SU-DHL-6 (cell line): ENCODE data around the gene CC2D1A.

ENCODE experiments used
- H2AFZ ChIP-seq: fragments of 200-600 bp; sonication (generic); 2 replicates; pipeline ENCODE4 v1.6.1; 2014; ENCODE audit warnings: low read depth, mild to moderate bottlenecking, moderate library complexity, mixed read lengths, antibody characterized with exemption, low read length; ENCODE audit not compliant: severe bottlenecking
- H3F3A ChIP-seq: fragments of 200-600 bp; shearing (Covaris generic); 2 replicates; pipeline ENCODE4 v1.6.0; 2016; ENCODE audit warnings: antibody characterized with exemption, mild to moderate bottlenecking; ENCODE audit not compliant: insufficient read depth
- H3K27ac ChIP-seq: fragments of 200-600 bp; sonication (generic); 2 replicates; pipeline ENCODE4 v1.5.1; 2016; ENCODE audit warnings: low read depth, mild to moderate bottlenecking, low read length, moderate library complexity, mixed read lengths
- H3K27me3 ChIP-seq: fragments of 200-600 bp; sonication (generic), shearing (Covaris generic); 2 replicates; pipeline ENCODE4 v1.6.0; 2014; ENCODE audit warnings: mild to moderate bottlenecking, low read length
- H3K36me3 ChIP-seq: fragments of 200-600 bp; sonication (generic); 2 replicates; pipeline ENCODE4 v1.6.1; 2014; ENCODE audit warnings: mild to moderate bottlenecking, low read length, mixed read lengths
- H3K4me2 ChIP-seq: fragments of 300-600, 200-600 bp; shearing (Covaris generic), sonication (generic); 2 replicates; pipeline ENCODE4 v1.6.0; 2014; ENCODE audit warnings: low read length, low read depth, mild to moderate bottlenecking; ENCODE audit not compliant: poor library complexity, severe bottlenecking
- H3K4me3 ChIP-seq: fragments of 200-600 bp; sonication (generic); 2 replicates; pipeline ENCODE4 v1.5.1; 2014; ENCODE audit warnings: antibody characterized with exemption, low read length, mild to moderate bottlenecking, mixed read lengths; ENCODE audit not compliant: insufficient read depth, poor library complexity, severe bottlenecking
- H3K79me2 ChIP-seq: fragments of 200-600 bp; sonication (generic); 2 replicates; pipeline ENCODE4 v1.6.1; 2014; ENCODE audit warnings: mild to moderate bottlenecking, low read length, moderate library complexity; ENCODE audit not compliant: insufficient read depth
- H3K9ac ChIP-seq: fragments of 200-600 bp; sonication (generic); 2 replicates; pipeline ENCODE4 v1.7.0; 2014; ENCODE audit warnings: mild to moderate bottlenecking, low read length
- H3K9me2 ChIP-seq: fragments of 200-600 bp; sonication (generic); replicated peaks from 2 replicates; pipeline ENCODE4 v1.6.1; 2014; ENCODE audit warnings: low read length; ENCODE audit not compliant: insufficient read depth
- H3K9me3 ChIP-seq: fragments of 200-600 bp; sonication (generic); 2 replicates; pipeline ENCODE4 v1.6.1; 2014; ENCODE audit warnings: low read length, mixed read lengths; ENCODE audit not compliant: insufficient read depth
- H4K20me1 ChIP-seq: fragments of 200-600 bp; sonication (generic); 2 replicates; pipeline ENCODE4 v1.6.1; 2014; ENCODE audit warnings: low read depth, mild to moderate bottlenecking, antibody characterized with exemption, low read length, moderate library complexity, mixed read lengths
- CTCF ChIP-seq: fragments of 200-600 bp; sonication (generic); IDR thresholded peaks from one replicate; pipeline ENCODE4 v1.5.1; 2017; ENCODE audit warnings: antibody characterized with exemption, mild to moderate bottlenecking, low read length, moderate library complexity; ENCODE audit not compliant: insufficient read depth, poor library complexity, severe bottlenecking
- EZH2phosphoT487 ChIP-seq: fragments of 200-600 bp; sonication (generic), shearing (Covaris generic); conservative IDR thresholded peaks from 2 replicates; pipeline ENCODE4 v1.6.1; 2018; ENCODE audit warnings: mild to moderate bottlenecking, antibody characterized with exemption, low read length, moderate library complexity, mixed read lengths

The CC2D1A gene

GRCh38 chr19:13860679-13861391 lies 45.2 kb upstream of the CC2D1A start:
- H3K36me3 ChIP-seq = no peaks in the 10 kb centered on the region
- H3K27me3 ChIP-seq = no peaks in the 10 kb centered on the region
- H2AFZ ChIP-seq = no peak overlapping the region
- TF ChIP-seq CTCF (no peak), EZH2phosphoT487 (no peak)
- no peaks in the 10 kb centered on the region for H3K9me3 ChIP-seq
- H4K20me1 ChIP-seq = no peaks in the 10 kb centered on the region
- H3K4me3 ChIP-seq = no peak overlapping the region
- H3K79me2 ChIP-seq = no peaks in the 10 kb centered on the region
- H3F3A ChIP-seq = no peaks in the 10 kb centered on the region
- no peak overlapping the region for H3K9ac ChIP-seq
- H3K4me2 ChIP-seq = no peak overlapping the region
- no peak overlapping the region for H3K27ac ChIP-seq
- no peaks in the 10 kb centered on the region for H3K9me2 ChIP-seq

- no peak overlapping the region for H3K4me3 ChIP-seq
- no peak for TF ChIP-seq CTCF
- no peak for TF ChIP-seq EZH2phosphoT487
- no peak overlapping the region for H3K27ac ChIP-seq
- H2AFZ ChIP-seq = peak overlapping the region; percentile 63
- no peaks in the 10 kb centered on the region for H3F3A ChIP-seq
- no peaks in the 10 kb centered on the region for H3K79me2 ChIP-seq
- H3K4me2 ChIP-seq = peak overlapping the region; percentile 55
- no peaks in the 10 kb centered on the region for H3K9me3 ChIP-seq
- no peaks in the 10 kb centered on the region for H3K36me3 ChIP-seq
- H3K9ac ChIP-seq = peak overlapping the region; percentile 26; the same call in 1 of the 2 replicates
- H3K9me2 ChIP-seq = no peaks in the 10 kb centered on the region
- H3K27me3 ChIP-seq = no peaks in the 10 kb centered on the region
- H4K20me1 ChIP-seq = no peaks in the 10 kb centered on the region
Observed at GRCh38 chr19:13861392-13861713, 44.6 kb upstream of the CC2D1A start.

- no peaks in the 10 kb centered on the region for H3K36me3 ChIP-seq
- TF ChIP-seq CTCF (peak; percentile 71), EZH2phosphoT487 (no peak)
- H3K79me2 ChIP-seq = no peaks in the 10 kb centered on the region
- H3K9me2 ChIP-seq = no peaks in the 10 kb centered on the region
- H4K20me1 ChIP-seq = no peaks in the 10 kb centered on the region
- peak overlapping the region; percentile 28 for H3K4me3 ChIP-seq
- peak overlapping the region; percentile 26; the same call in 1 of the 2 replicates for H3K9ac ChIP-seq
- H3K27me3 ChIP-seq = no peaks in the 10 kb centered on the region
- no peaks in the 10 kb centered on the region for H3F3A ChIP-seq
- no peaks in the 10 kb centered on the region for H3K9me3 ChIP-seq
- peak overlapping the region; percentile 63 for H2AFZ ChIP-seq
- H3K27ac ChIP-seq = no peak overlapping the region
- peak overlapping the region; percentile 55 for H3K4me2 ChIP-seq
Observed at GRCh38 chr19:13861714-13862531, 44.1 kb upstream of the CC2D1A start.
